HG03558 (cell line): ENCODE results near the gene GFOD1.
A peak's percentile ranks its signal among the peaks of the same experiment; 100 is the strongest.
"Not testable (repeated sequence)": the region's sequence is repeated elsewhere in the genome, so short reads cannot be mapped to it uniquely, and the experiment has no call there.

Source experiments
- ATAC-seq: cut with Tn5 transposase; IDR thresholded peaks from one replicate; pipeline ENCODE4 v1.9.1; 2021; ENCODE audit warnings: moderate number of reproducible peaks; ENCODE audit not compliant: unreplicated experiment; ENCODE audit errors: extremely low read depth

GFOD1 gene

GRCh38 chr6:13391537-13391936 is 95.9 kb downstream of the GFOD1 start:
- no peak for ATAC-seq

GRCh38 chr6:13390658-13391057 is 96.7 kb downstream of the GFOD1 start:
- no peak for ATAC-seq

GRCh38 chr6:13389237-13389636 is 98.2 kb downstream of the GFOD1 start:
- ATAC-seq = not testable (repeated sequence)

GRCh38 chr6:13388769-13389168 is 98.6 kb downstream of the GFOD1 start:
- not testable (repeated sequence) for ATAC-seq

- ATAC-seq = no peak
Measured at GRCh38 chr6:13384966-13385365, 102.4 kb downstream of the GFOD1 start.

GRCh38 chr6:13384506-13384905 is 102.9 kb downstream of the GFOD1 start:
- ATAC-seq = no peak

GRCh38 chr6:13383328-13384163 is 103.9 kb downstream of the GFOD1 start:
- peak; percentile 83 for ATAC-seq

GRCh38 chr6:13380761-13381160 is 106.6 kb downstream of the GFOD1 start:
- no peak for ATAC-seq

- no peak for ATAC-seq
Measured at GRCh38 chr6:13378669-13379590, 108.5 kb downstream of the GFOD1 start.

- ATAC-seq = no peak
Measured at GRCh38 chr6:13377054-13377758, 110.2 kb downstream of the GFOD1 start.

- ATAC-seq = peak; percentile 58
Measured at GRCh38 chr6:13375360-13375878, 112.0 kb downstream of the GFOD1 start.

- no peak for ATAC-seq
Measured at GRCh38 chr6:13373919-13374318, 113.5 kb downstream of the GFOD1 start.

- ATAC-seq = no peak
Measured at GRCh38 chr6:13373488-13373886, 113.9 kb downstream of the GFOD1 start.

- ATAC-seq = no peak
Measured at GRCh38 chr6:13372688-13373487, 114.5 kb downstream of the GFOD1 start.

GRCh38 chr6:13372076-13372475 is 115.3 kb downstream of the GFOD1 start:
- no peak for ATAC-seq

- no peak for ATAC-seq
Measured at GRCh38 chr6:13371421-13372072, 115.9 kb downstream of the GFOD1 start.

GRCh38 chr6:13370623-13371022 is 116.8 kb downstream of the GFOD1 start:
- no peak for ATAC-seq

- no peak for ATAC-seq
Measured at GRCh38 chr6:13369591-13369990, 117.8 kb downstream of the GFOD1 start.

- ATAC-seq = no peak
Measured at GRCh38 chr6:13368731-13369115, 118.7 kb downstream of the GFOD1 start.
